NB4 (cell line): ENCODE results near the gene TMEFF1.

ENCODE experiments used
- DNase-seq: peaks from one replicate; pipeline ENCODE4 v3.0.0; 2010; ENCODE audit warnings: low read depth
- H3K4me3 ChIP-seq: one replicate; pipeline ENCODE4 v1.5.1; 2011; ENCODE audit warnings: mild to moderate bottlenecking, low read depth, low read length, moderate library complexity
- CTCF ChIP-seq: IDR thresholded peaks from one replicate; pipeline ENCODE4 v1.5.1; 2012; ENCODE audit warnings: low read depth, low read length
- MAX ChIP-seq: IDR thresholded peaks from 2 replicates; pipeline ENCODE4 v1.6.1; 2011; ENCODE audit warnings: low read depth, low read length
- MYC ChIP-seq: IDR thresholded peaks from 2 replicates; pipeline ENCODE4 v1.6.1; 2011; ENCODE audit warnings: low read depth, low read length
- POLR2A ChIP-seq: IDR thresholded peaks from 2 replicates; pipeline ENCODE4 v1.6.1; 2011; ENCODE audit warnings: mild to moderate bottlenecking; ENCODE audit not compliant: insufficient read length; ENCODE audit errors: extremely low read depth

The TMEFF1 gene

DNA sequence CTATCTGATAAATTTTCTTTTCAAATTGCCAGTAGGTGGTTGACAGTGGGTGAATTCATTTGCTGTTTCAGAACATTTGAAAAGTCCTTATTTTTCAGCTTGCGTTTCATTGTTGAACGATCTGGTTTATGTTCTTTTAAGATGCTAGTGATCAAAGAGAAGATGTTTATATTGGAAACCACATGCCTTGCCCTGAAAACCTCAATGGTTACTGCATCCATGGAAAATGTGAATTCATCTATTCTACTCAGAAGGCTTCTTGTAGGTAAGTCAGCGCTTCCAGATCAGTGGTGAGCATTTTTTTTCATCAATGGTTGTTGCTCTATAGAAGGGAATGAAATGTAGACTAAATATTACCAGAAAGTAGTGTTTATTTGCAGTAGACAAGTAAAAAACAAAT is 88.3 kb downstream of the TMEFF1 start:
- no peak for DNase-seq
- TF ChIP-seq MAX (no peak), CTCF (no peak), MYC (no peak), POLR2A (no peak)
- H3K4me3 ChIP-seq, result no peak overlapping the region

GRCh38 chr9:100567856-100568255 is 94.9 kb downstream of the TMEFF1 start:
- H3K4me3 ChIP-seq, result no peak overlapping the region
- no peak for DNase-seq
- TF ChIP-seq MYC (no peak), MAX (no peak)

- H3K4me3 ChIP-seq, result no peak overlapping the region
- TF ChIP-seq CTCF, result no peak
- TF ChIP-seq POLR2A, result no peak
- TF ChIP-seq MYC, result no peak
- no peak for TF ChIP-seq MAX
- no peak for DNase-seq
Observed at GRCh38 chr9:100573655-100574260, 100.8 kb downstream of the TMEFF1 start.

- no peak for TF ChIP-seq MAX
- H3K4me3 ChIP-seq, result no peak overlapping the region
- no peak for DNase-seq
Observed at GRCh38 chr9:100575006-100575405, 102.1 kb downstream of the TMEFF1 start.

DNA sequence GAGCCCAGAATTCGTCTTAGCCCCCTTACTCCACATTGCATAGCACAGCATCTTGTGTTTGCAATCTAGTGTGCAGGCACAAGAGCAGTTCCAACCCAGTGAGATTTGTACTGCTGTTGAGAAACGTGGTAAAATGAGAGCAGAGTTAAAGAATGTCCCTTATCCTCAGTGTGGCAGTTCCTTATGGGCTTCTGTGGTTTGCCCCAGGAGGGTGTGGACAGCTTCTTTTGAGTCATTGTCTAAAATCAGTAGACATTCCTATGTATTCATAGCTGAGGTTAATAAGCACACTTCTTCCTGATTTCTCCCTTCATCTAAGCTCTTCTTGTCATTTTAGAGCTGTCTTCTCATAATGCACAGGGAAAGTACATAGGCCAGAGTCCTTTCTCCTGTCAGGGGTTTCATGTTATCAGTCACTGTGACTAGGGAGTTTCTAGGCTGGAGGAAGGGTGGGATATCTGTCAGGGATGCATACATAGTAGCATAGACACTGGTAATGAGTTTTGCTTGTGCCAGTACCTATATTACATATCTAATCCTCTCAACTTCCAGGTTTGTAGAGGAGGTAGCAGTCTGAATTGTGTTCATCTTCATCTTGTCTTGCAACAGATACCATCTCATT is 102.9 kb downstream of the TMEFF1 start:
- H3K4me3 ChIP-seq, result no peak overlapping the region
- no peak for TF ChIP-seq MAX
- no peak for TF ChIP-seq POLR2A
- no peak for TF ChIP-seq CTCF
- TF ChIP-seq MYC, result no peak
- DNase-seq, result no peak

GRCh38 chr9:100577776-100578448 is 105.0 kb downstream of the TMEFF1 start, which contains the start of gene CAVIN4:
Gene CAVIN4, plus strand, starts transcription at chr9:100578079. Its CDS starts 65 bp downstream, at chr9:100578144.
- no peak within 1 kb of the TSS for H3K4me3 ChIP-seq
- DNase-seq, result no peak
- TF ChIP-seq MYC, result no peak
- no peak for TF ChIP-seq MAX
- TF ChIP-seq CTCF, result no peak
- TF ChIP-seq POLR2A, result no peak
